GM12878 (cell line): ENCODE measurements around the gene ERC1. TPM values are rescaled to one million over a fixed set of nuclear protein-coding genes. Genes with fewer than 3 reads are reported as not detected.

Source experiments
- ATAC-seq: fragments of 200-7000 bp; cut with Tn5 transposase; 3 replicates; pipeline ENCODE4 v1.9.1; 2020; ENCODE audit warnings: mild to moderate bottlenecking, moderate library complexity
- BruUV-seq: library from RNA; stranded (reverse); fragments of 400-500 nt; replicated peaks from 2 replicates; lab custom pipeline; 2021; lab: Mats Ljungman, UMichigan
- CTCF ChIA-PET: fragments of 300-600 bp; sonication (Branson Sonifier 250); formaldehyde crosslinking; extraction: SDS; loops from one replicate; lab custom pipeline; 2021; ENCODE audit warnings: inconsistent platforms; lab: Yijun Ruan, JAX
- POLR2A ChIA-PET: fragments of 350-600 bp; formaldehyde crosslinking; extraction: SDS; loops from one replicate; lab custom pipeline; 2021; ENCODE audit warnings: inconsistent platforms; lab: Charles Lee
- RAD21 ChIA-PET: fragments of 300-600 bp; sonication (Branson Sonifier 250); formaldehyde crosslinking; loops from one replicate; lab custom pipeline; 2023; ENCODE audit warnings: antibody characterized with exemption; ENCODE audit not compliant: unreplicated experiment; lab: Charles Lee
- SMC1A ChIA-PET: fragments of 300-600 bp; sonication (Branson Sonifier 250); formaldehyde crosslinking; loops from one replicate; lab custom pipeline; 2023; ENCODE audit not compliant: unreplicated experiment, uncharacterized antibody; lab: Charles Lee
- DNase-seq: peaks from one replicate; pipeline ENCODE4 v3.0.0-alpha.2; 2011; ENCODE audit warnings: low read depth, low spot score
- FAIRE-seq: peaks from 3 replicates; lab custom pipeline; 2011; peaks lifted over from hg19 to GRCh38; lab: Jason Lieb, UNC
- H2AFZ ChIP-seq: 2 replicates; pipeline ENCODE4 v1.6.0; 2011; ENCODE audit warnings: low read depth, low read length, control low read depth; ENCODE audit not compliant: control insufficient read depth
- H3K27ac ChIP-seq: 2 replicates; pipeline ENCODE4 v1.5.1; 2011; ENCODE audit warnings: control low read depth; ENCODE audit not compliant: control insufficient read depth, insufficient read depth
- H3K27me3 ChIP-seq, 2 experiments: replicated peaks in 1 of 2; 2 replicates each; pipeline versions ENCODE4 v1.6.0 to v1.6.1; 2011; ENCODE audit warnings: low read length in 1 of 2; ENCODE audit not compliant: control insufficient read depth in 2 of 2, insufficient read depth in 2 of 2
- H3K36me3 ChIP-seq, 2 experiments: 2 replicates each; pipeline ENCODE4 v1.5.1; 2011; ENCODE audit warnings: low read length in 1 of 2; ENCODE audit not compliant: control insufficient read depth in 2 of 2, insufficient read depth in 2 of 2
- H3K4me1 ChIP-seq: 2 replicates; pipeline ENCODE4 v1.6.1; 2011; ENCODE audit warnings: mild to moderate bottlenecking, low read length, moderate library complexity, mixed read lengths; ENCODE audit not compliant: control insufficient read depth, insufficient read depth
- H3K4me2 ChIP-seq: 2 replicates; pipeline ENCODE4 v1.6.0; 2011; ENCODE audit warnings: control low read depth; ENCODE audit not compliant: control insufficient read depth, insufficient read depth
- H3K4me3 ChIP-seq: fragments of 200-600 bp; sonication (generic); 2 replicates; pipeline ENCODE4 v1.5.1; 2016
- H3K79me2 ChIP-seq: 2 replicates; pipeline ENCODE4 v1.6.0; 2011; ENCODE audit warnings: low read length; ENCODE audit not compliant: control insufficient read depth, insufficient read depth
- H3K9ac ChIP-seq: 2 replicates; pipeline ENCODE4 v1.8.0; 2011; ENCODE audit warnings: low read length, control low read depth, mixed read lengths; ENCODE audit not compliant: control insufficient read depth, insufficient read depth
- H3K9me3 ChIP-seq: replicated peaks from 3 replicates; pipeline ENCODE4 v1.5.1; 2011; ENCODE audit warnings: mild to moderate bottlenecking, low read length; ENCODE audit not compliant: control insufficient read depth, insufficient read depth
- H4K20me1 ChIP-seq: 2 replicates; pipeline ENCODE4 v1.6.0; 2011; ENCODE audit not compliant: control insufficient read depth, insufficient read depth
- ATF7 ChIP-seq: fragments of 450-650 bp; IDR thresholded peaks from 2 replicates; pipeline ENCODE4 v1.6.1; 2016; ENCODE audit warnings: low read depth, mild to moderate bottlenecking
- BCL3 ChIP-seq: IDR thresholded peaks from 2 replicates; pipeline ENCODE4 v1.6.1; 2011; ENCODE audit warnings: borderline replicate concordance, low read depth, mild to moderate bottlenecking, moderate library complexity, low read length; ENCODE audit not compliant: insufficient read depth, poor library complexity, severe bottlenecking
- CBX5 ChIP-seq: sonication (generic); IDR thresholded peaks from 2 replicates; pipeline ENCODE4 v1.6.1; 2016; ENCODE audit warnings: low read depth, moderate library complexity, mild to moderate bottlenecking, inconsistent platforms
- E2F8 ChIP-seq: fragments of 450-650 bp; IDR thresholded peaks from 2 replicates; pipeline ENCODE4 v1.6.1; 2018; ENCODE audit warnings: mild to moderate bottlenecking, low read depth, moderate library complexity; ENCODE audit not compliant: partially characterized antibody
- EED ChIP-seq: sonication (generic); IDR thresholded peaks from 2 replicates; pipeline ENCODE4 v1.6.1; 2016; ENCODE audit warnings: antibody characterized with exemption, low read depth
- HDAC6 ChIP-seq: fragments of 200-600 bp; sonication (generic); IDR thresholded peaks from one replicate; pipeline ENCODE4 v1.8.0; 2017; ENCODE audit warnings: antibody characterized with exemption; ENCODE audit not compliant: unreplicated experiment
- MAX ChIP-seq: IDR thresholded peaks from 2 replicates; pipeline ENCODE4 v1.6.1; 2012; ENCODE audit warnings: low read depth, low read length, improper control_type of control experiment
- SREBF2 ChIP-seq: IDR thresholded peaks from 2 replicates; pipeline ENCODE4 v1.6.1; 2012; ENCODE audit warnings: mild to moderate bottlenecking, low read length
- TARDBP ChIP-seq: IDR thresholded peaks from 2 replicates; pipeline ENCODE4 v1.6.1; 2016; ENCODE audit warnings: borderline replicate concordance
- ZNF24 ChIP-seq: fragments of 450-650 bp; IDR thresholded peaks from 2 replicates; pipeline ENCODE4 v1.6.1; 2017; ENCODE audit warnings: antibody characterized with exemption, mild to moderate bottlenecking
- ZNF592 ChIP-seq: fragments of 450-650 bp; IDR thresholded peaks from 2 replicates; pipeline ENCODE4 v1.6.1; 2017; ENCODE audit warnings: mild to moderate bottlenecking, moderate library complexity
- WGBS: methylation state at CpG from one replicate; pipeline ENCODE4 v1.1.6; 2016; ENCODE audit warnings: low lambda C conversion rate; ENCODE audit not compliant: insufficient replicate concordance, insufficient coverage; ENCODE audit errors: missing lambda C conversion rate; 5-methylcytosine and 5-hydroxymethylcytosine counted together
- in situ Hi-C: fragments of 300-500 bp; cut with MboI; formaldehyde crosslinking; loops from 9 replicates; pipeline ENCODE4 v1.14.3; 2018; ENCODE audit warnings: mixed read lengths
- intact Hi-C: fragments of 100-400 bp; cut with micrococcal nuclease; formaldehyde crosslinking; loops from one replicate; pipeline ENCODE4 v1.14.2; 2022; ENCODE audit not compliant: unreplicated experiment
- polyA plus RNA-seq, 11 experiments: library from polyadenylated mRNA; depleted of rRNA in 4 of 11; unstranded in 6 of 11; stranded (reverse) in 5 of 11; fragments of >200 nt; fragmentation: Nextera tagmentation in 4 of 11; fragmentation: Illumina TruSeq in 1 of 11; extraction: Ambion mirVana in 4 of 11; extraction: Trizol in 1 of 11; gene quantifications; 1 replicate in 1 of 11; 2 replicates in 10 of 11; pipeline versions ENCODE4 v1.2.1 to v1.2.3, GENCODE V29; 2011 to 2016; ENCODE audit warnings: inconsistent platforms in 2 of 11, missing spikeins in 2 of 11, low read depth in 1 of 11
- total RNA-seq, 4 experiments: library from RNA; depleted of rRNA in 3 of 4; stranded (reverse); fragments of >200 nt in 3 of 4; fragmentation: Illumina TruSeq in 1 of 4; extraction: Trizol in 1 of 4; gene quantifications; 2 replicates each; pipeline versions ENCODE4 v1.2.1 to v1.2.3, GENCODE V29; 2013 to 2021
- TF ChIP-seq, protein P1 (sequence below): fragments of 450-650 bp; IDR thresholded peaks from 2 replicates; pipeline ENCODE4 v1.6.1; 2017; ENCODE audit warnings: antibody characterized with exemption, mild to moderate bottlenecking, moderate library complexity

ERC1 gene
- total and polyA plus RNA-seq, 10 of the 15 experiments (the other 5 are each of a cell fraction or from before 2014, with no cell fraction given): 0.75 to 8.0 (median 5.0) TPM

GRCh38 chr12:1305063-1305434 is 314.0 kb downstream of the ERC1 start:
- ChIA-PET POLR2A (interaction anchor here (0.7 kb wide), 1 partner anchor 102 kb away, joined by 6 read pairs; no protein-coding TSS in a partner anchor), CTCF (no interaction called here), SMC1A (interaction anchor here (1.2 to 1.7 kb wide), 4 partner anchors 13 to 301 kb away, joined by 3 to 5 read pairs (median 4); no protein-coding TSS in a partner anchor), RAD21 (no interaction called here)
- Histone ChIP-seq H3K36me3 (no peaks in the 10 kb centered on the region), H3K9me3 (no peaks in the 10 kb centered on the region), H3K4me2 (no peak overlapping the region), H3K9ac (no peak overlapping the region), H3K4me1 (no peaks in the 10 kb centered on the region), H3K27ac (no peak overlapping the region), H3K4me3 (no peak overlapping the region), H2AFZ (no peak overlapping the region), H3K27me3 (no peaks in the 10 kb centered on the region)
- in situ Hi-C loops (no loop called here), intact Hi-C loops (no loop called here)
- ATAC-seq (no peak), FAIRE-seq (no peak), DNase-seq (no peak)
- BruUV-seq: no TSS peak
- 31% methylated on average over 3 of the region's 3 CpGs for WGBS
- TF ChIP-seq HDAC6: no peak
- TF ChIP-seq SREBF2: no peak
- no peak for TF ChIP-seq ZNF24
- TF ChIP-seq TARDBP: no peak
- no peak for TF ChIP-seq ATF7
- TF ChIP-seq MAX: no peak
- no peak for TF ChIP-seq BCL3
- TF ChIP-seq ZNF592: no peak
- TF ChIP-seq E2F8: no peak
- TF ChIP-seq CBX5: no peak
- no peak for TF ChIP-seq EED
- TF ChIP-seq, protein P1, sequence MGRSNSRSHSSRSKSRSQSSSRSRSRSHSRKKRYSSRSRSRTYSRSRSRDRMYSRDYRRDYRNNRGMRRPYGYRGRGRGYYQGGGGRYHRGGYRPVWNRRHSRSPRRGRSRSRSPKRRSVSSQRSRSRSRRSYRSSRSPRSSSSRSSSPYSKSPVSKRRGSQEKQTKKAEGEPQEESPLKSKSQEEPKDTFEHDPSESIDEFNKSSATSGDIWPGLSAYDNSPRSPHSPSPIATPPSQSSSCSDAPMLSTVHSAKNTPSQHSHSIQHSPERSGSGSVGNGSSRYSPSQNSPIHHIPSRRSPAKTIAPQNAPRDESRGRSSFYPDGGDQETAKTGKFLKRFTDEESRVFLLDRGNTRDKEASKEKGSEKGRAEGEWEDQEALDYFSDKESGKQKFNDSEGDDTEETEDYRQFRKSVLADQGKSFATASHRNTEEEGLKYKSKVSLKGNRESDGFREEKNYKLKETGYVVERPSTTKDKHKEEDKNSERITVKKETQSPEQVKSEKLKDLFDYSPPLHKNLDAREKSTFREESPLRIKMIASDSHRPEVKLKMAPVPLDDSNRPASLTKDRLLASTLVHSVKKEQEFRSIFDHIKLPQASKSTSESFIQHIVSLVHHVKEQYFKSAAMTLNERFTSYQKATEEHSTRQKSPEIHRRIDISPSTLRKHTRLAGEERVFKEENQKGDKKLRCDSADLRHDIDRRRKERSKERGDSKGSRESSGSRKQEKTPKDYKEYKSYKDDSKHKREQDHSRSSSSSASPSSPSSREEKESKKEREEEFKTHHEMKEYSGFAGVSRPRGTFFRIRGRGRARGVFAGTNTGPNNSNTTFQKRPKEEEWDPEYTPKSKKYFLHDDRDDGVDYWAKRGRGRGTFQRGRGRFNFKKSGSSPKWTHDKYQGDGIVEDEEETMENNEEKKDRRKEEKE: no peak
- TF ChIP-seq, all 136 proteins: peak for 0
- H4K20me1 ChIP-seq: no peaks in the 10 kb centered on the region
- H3K79me2 ChIP-seq: no peaks in the 10 kb centered on the region
